22Rv1 (cell line): ENCODE data around the gene NEDD4L.

Experiments
- CTCF ChIP-seq: fragments of 450-650 bp; IDR thresholded peaks from 2 replicates; pipeline ENCODE4 v1.5.1; 2017; ENCODE audit warnings: mild to moderate bottlenecking
- ZFX ChIP-seq: fragments of 450-650 bp; IDR thresholded peaks from 2 replicates; pipeline ENCODE4 v1.6.1; 2017; ENCODE audit warnings: antibody characterized with exemption, borderline replicate concordance

GRCh38 chr18:58232668-58233067 lies 188.6 kb downstream of the NEDD4L start:
- TF ChIP-seq CTCF (no peak), ZFX (no peak)
